ENCODE measurements around the gene SYCE3.
"Not testable (repeated sequence)": the region's sequence is repeated elsewhere in the genome, so short reads cannot be mapped to it uniquely, and the experiment has no call there.

SYCE3 gene, protein sequence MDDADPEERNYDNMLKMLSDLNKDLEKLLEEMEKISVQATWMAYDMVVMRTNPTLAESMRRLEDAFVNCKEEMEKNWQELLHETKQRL

GRCh38 chr22:50562523-50563412 is at the start of gene SYCE3:
Gene SYCE3, minus strand, starts transcription at chr22:50562919. Its CDS starts 6,514 bp downstream, at chr22:50556405.
- peak; percentile 97 for DNase-seq

DNA sequence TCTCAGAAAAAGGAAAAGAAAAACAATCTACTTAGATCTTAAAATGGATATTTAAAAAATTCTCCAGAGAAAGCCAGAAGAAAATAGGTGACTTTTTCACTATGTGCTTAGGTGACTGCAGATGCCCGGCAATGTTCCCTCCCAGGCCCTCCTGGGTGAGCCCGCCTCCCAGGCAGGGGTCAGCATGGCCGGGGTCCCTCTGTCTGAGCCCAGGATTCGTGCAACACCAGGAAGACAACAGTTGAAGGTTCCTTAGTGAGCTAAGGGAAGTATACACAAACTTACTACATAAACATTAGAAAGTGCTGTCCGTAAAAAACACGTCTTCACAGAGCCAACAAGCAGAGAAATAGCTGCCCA is 49.4 kb upstream of the SYCE3 start:
- no peak for DNase-seq

DNA sequence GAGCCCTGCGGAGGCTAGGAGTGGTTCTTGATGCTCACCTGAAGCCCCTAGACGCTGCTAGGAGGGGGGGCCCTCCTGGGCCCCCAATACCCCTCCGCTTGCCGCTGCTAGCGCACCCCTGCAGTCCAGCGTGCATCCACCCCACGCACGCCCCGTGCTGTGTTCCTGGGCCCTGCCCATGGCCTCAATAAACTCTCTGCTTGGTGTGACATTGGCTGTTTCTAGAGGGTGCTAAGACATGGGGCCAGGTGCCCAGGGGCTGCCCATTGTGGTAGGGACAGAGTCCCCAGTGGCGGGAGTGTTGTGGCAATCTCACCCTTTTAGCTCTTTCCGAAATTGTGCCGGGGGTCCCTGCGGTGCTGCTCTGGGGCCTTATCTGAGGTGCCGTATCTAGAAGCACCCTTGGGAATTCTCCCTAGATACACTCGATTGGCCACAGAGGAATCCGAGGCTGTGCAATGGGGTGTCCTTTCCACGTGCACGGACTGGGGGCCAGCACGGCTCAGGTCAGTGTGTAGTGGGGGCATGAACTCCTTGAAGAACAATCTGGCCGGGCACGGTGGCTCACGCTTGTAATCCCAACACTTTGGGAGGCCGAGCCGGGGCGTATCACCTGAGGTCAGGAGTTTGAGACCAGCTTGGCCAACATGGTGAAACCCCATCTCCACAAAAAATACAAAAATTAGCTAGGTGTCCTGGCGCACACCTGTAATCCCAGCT is 48.8 kb upstream of the SYCE3 start:
- no peak for DNase-seq

DNA sequence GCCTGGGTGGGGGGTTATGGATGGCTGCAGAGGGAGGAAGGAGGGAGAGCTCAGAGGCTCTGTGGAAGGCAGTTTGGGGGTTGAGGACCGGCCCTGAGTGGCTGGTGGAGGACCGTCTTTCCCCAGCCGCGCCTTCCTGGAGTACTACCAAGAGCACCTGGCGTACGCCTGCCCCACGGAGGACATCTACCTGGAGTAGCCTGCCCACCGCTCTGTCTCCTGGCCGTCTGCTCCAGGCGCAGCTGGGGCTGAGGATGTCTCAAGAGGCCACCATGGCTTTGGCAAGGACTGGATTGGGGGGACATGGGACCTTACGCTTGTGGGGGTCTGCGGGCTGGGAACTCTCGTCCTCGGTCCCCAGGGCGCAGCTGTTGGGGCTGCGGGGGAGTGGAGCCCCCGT is 47.9 kb upstream of the SYCE3 start:
- no peak for DNase-seq

- no peak for DNase-seq
Observed at GRCh38 chr22:50610041-50610451, 47.3 kb upstream of the SYCE3 start.

- DNase-seq = no peak
Observed at GRCh38 chr22:50609599-50609998, 46.9 kb upstream of the SYCE3 start.

GRCh38 chr22:50608996-50609395 is 46.3 kb upstream of the SYCE3 start:
- no peak for DNase-seq

DNA sequence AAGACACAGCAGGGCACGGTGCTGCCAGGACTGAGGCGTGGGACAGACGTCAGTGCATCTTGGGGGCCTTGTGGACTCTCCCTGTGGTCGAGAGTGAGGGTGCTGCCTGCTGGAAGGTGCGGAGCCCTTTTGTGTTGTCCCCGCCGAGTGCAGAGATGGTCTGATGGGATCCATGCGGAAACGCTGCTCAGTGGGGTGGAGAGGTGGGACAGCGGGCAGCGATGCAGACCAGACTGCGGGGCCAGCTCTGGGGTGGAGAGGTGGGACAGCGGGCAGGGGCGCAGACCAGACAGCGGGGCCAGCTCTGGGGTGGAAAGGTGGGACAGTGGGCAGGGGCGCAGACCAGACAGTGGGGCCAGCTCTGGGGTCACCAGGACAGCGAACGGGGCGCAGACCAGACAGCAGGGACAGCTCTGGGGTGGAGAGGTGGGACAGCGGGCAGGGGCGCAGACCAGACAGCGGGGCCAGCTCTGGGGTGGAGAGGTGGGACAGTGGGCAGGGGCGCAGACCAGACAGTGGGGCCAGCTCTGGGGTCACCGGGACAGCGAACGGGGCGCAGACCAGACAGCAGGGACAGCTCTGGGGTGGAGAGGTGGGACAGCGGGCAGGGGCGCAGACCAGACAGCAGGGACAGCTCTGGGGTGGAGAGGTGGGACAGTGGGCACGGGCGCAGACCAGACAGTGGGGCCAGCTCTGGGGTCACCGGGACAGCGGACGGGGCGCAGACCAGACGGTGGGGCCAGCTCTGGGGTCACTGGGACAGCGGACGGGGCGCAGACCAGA is 45.5 kb upstream of the SYCE3 start:
- not testable (repeated sequence) for DNase-seq

GRCh38 chr22:50607659-50608020 is 44.9 kb upstream of the SYCE3 start:
- no peak for DNase-seq

DNA sequence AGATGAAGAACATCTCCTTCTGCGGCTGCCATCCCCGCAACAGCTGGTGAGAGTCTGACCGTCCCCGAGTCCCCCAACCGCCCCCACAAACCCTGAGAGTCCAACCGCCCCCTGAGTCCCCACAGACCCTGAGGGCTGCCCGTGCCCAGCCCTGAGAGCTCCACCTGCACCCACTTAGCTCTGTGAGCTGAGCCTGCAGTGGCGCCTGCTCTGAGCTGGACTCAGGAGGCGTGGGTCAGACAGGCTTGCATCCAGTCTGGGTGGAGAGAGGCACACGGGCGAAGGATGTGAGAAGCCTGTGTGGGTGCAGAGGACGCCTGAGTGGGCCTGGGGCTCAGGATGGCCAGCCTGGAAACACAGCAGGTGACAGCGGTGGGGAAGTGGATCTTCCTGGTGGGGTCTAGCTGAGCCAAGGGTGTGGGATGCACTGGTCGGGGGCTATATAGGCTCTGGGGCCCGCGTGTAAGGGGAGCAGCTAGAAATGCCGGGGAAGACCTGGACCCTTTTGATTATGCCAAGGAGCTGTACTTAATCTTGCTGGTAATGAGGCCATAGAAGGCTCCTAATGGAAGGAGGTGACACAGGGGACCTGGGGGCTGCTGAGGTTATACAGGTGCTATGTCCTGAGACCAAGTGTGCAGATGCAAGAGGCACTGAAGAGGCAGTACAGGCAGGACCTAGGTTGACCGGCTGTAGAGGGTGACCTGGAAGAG is 44.4 kb upstream of the SYCE3 start:
- DNase-seq = no peak

DNA sequence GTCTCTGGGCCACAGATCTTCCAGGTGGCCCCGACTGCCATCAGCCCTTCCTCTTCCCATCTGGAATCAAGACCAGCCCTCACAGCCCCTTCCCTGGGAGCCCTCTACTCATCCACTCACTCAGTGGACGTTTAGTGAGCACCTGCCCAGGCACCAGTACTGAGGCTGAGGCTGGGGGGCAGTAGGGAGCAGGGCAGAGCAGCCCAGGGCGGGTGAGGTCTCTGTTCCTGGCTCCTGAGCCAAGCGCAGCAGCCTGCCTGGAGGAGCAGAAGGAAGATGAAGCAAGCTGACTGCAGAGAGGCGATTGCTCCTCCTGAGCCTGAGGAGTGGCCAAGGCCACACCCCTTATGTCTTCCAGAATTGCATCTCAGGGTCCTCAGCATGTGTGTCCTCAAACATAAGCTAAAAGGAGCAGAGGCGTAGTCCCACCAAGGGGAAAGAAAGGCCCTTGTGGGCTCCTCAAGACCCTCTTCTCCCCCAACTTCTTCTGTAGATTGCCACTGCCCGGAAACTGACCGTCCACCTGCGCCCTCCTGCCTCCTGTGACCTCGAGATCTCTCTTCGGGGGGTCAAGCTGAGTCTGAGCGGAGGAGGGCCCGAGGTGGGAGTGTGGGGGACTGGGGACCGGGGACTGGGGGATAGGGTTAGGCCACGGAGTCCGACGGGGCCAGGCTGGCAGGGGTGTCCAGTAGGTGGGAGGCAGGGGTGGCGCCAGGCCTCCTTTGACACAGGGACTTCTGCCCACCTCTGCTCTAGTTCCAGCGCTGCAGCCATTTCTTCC is 43.6 kb upstream of the SYCE3 start:
- no peak for DNase-seq

GRCh38 chr22:50605613-50606074 is 42.9 kb upstream of the SYCE3 start:
- no peak for DNase-seq

DNA sequence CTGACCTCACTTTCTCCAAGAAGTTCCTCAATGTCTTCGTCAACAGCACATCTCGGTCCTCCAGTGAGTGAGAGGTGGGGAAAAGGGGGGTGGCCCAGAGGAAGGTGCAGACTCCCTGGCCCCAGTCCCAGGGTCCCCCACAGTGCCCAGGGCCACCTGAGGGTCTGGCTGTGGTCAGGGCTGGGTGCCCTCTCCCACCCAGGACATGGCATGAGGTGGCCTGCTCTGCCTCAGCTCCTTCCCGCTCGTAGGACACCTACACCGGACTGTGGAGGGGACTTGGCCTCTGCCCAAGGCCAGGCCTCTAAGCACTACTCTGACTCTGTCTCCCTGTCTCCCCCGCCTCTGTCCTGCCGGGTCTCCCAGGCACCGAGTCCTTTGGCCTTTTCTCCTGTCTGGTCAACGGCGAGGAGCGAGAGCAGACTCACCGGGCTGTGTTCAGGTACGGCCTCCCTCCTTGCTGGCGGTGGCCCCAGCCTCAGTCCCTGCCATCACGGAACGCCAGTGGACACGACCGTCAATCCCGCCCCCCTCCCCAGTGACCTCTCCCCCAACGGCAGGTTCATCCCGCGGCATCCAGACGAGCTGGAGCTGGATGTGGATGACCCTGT is 42.4 kb upstream of the SYCE3 start:
- DNase-seq = no peak

DNA sequence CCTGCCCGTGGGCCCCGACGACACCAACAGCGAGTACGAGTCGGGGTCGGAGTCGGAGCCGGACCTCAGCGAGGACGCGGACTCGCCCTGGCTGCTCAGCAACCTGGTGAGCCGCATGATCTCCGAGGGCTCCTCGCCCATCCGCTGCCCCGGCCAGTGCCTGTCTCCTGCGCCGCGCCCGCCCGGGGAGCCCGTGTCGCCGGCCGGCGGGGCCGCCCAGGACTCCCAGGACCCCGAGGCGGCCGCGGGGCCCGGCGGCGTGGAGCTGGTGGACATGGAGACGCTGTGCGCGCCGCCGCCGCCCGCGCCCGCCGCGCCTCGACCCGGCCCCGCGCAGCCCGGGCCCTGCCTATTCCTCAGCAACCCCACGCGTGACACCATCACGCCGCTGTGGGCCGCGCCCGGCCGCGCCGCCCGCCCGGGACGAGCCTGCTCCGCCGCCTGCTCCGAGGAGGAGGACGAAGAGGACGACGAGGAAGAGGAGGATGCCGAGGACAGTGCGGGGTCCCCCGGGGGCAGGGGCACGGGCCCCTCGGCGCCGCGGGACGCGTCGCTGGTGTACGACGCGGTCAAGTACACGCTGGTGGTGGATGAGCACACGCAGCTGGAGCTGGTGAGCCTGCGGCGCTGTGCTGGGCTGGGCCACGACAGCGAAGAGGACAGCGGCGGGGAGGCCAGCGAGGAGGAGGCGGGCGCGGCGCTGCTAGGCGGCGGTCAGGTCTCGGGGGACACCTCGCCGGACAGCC is 41.7 kb upstream of the SYCE3 start:
- DNase-seq = no peak

DNA sequence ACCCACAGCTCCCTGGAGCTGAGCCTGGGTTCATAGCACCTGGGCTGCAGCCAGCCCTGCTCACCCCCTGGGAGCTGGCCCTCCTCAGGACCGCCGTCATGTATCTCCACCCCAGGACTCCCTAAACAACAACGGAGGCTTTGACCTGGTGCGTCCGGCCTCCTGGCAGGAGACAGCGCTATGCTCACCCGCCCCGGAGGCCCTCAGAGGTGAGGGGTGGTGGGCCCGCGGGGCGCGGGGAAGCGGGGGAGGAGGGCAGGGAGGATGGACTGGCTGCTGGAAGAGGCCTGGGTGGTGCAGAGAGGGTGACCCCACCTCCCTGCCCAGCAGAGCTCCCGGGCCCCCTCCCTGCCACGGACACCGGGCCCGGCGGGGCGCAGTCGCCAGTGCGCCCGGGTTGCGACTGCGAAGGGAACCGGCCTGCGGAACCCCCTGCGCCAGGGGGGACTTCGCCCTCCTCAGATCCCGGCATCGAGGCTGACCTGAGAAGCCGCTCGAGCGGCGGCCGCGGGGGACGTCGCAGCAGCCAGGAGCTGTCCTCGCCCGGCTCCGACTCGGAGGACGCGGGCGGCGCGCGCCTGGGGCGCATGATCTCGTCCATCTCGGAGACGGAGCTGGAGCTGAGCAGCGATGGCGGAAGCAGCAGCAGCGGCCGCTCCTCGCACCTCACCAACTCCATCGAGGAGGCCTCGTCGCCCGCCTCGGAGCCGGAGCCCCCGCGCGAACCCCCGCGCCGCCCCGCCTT is 41.0 kb upstream of the SYCE3 start:
- DNase-seq = no peak

- no peak for DNase-seq
Observed at GRCh38 chr22:50602338-50602700, 39.6 kb upstream of the SYCE3 start.

GRCh38 chr22:50601669-50602337 is 39.1 kb upstream of the SYCE3 start:
- DNase-seq = no peak

DNA sequence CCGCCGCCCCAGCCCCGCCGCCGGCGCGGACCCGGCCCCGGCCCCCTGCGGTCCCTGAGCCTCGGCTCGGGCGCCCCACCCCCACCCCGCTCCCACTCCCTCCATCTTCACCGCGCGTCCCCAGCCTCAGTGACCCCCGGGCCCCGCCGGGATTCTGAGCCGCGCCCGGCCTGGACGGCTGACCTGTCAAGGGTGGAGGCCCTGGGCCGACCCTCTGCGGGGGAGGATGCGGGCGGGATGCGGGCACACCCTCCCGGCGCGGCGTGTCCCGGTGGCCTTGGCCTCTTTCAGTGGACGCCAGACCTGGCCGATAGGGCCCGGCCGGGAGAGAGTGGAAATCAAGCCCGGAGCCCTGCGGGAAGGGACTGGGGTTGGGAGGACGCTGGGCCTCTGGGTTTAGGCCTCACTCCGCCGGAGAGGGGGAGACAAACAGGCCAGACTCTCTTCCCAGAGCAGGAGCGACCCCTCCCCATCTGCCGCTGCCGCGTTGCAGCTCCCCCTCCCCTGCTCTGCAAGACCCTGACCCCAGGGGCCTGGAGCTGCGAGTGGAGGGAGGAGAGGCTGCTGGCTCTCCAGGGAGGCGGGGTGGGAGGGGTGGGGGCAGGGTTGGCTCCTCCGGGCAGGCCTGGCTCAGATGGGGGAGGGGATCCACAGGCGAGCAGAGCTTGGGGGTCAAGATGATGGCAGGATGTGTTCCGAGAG is 38.4 kb upstream of the SYCE3 start:
- DNase-seq = no peak

DNA sequence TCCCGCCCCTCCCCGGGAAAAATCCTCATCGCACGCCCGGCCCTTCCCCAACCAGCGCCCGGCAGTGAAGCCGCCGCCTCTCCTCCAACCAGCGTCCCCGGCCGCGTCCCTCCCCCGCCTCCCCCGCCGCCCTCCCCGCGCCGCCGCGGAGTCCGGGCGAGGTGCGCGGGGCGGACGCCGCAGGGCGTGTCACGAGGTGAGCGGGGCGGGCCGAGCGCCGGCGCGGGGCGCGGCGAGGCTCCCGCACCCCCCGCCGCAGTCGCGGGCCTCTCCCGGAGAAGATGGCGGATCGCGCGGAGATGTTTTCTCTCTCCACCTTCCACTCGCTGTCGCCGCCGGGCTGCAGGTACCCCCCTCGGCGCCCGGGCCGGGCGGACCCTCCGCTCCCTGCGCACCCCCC is 37.8 kb upstream of the SYCE3 start, which contains the start of gene MAPK8IP2:
Gene MAPK8IP2 (plus strand): TSS at position 256 of the 400 bp plus-strand sequence. CDS start 26 bp downstream, at position 282.
- DNase-seq = no peak

Data from CD4-positive, alpha-beta T cell treated with Interleukin-17A for 1 hour (primary cell).